GM12878 (cell line): ENCODE results near the gene ENG. TPM values are rescaled to one million over a fixed set of nuclear protein-coding genes. Genes with fewer than 3 reads are reported as not detected.

Source experiments
- ATAC-seq: fragments of 200-7000 bp; cut with Tn5 transposase; 3 replicates; pipeline ENCODE4 v1.9.1; 2020; ENCODE audit warnings: mild to moderate bottlenecking, moderate library complexity
- BruUV-seq: library from RNA; stranded (reverse); fragments of 400-500 nt; replicated peaks from 2 replicates; lab custom pipeline; 2021; lab: Mats Ljungman, UMichigan
- CTCF ChIA-PET: fragments of 300-600 bp; sonication (Branson Sonifier 250); formaldehyde crosslinking; extraction: SDS; loops from one replicate; lab custom pipeline; 2021; ENCODE audit warnings: inconsistent platforms; lab: Yijun Ruan, JAX
- POLR2A ChIA-PET: fragments of 350-600 bp; formaldehyde crosslinking; extraction: SDS; loops from one replicate; lab custom pipeline; 2021; ENCODE audit warnings: inconsistent platforms; lab: Charles Lee
- RAD21 ChIA-PET: fragments of 300-600 bp; sonication (Branson Sonifier 250); formaldehyde crosslinking; loops from one replicate; lab custom pipeline; 2023; ENCODE audit warnings: antibody characterized with exemption; ENCODE audit not compliant: unreplicated experiment; lab: Charles Lee
- SMC1A ChIA-PET: fragments of 300-600 bp; sonication (Branson Sonifier 250); formaldehyde crosslinking; loops from one replicate; lab custom pipeline; 2023; ENCODE audit not compliant: unreplicated experiment, uncharacterized antibody; lab: Charles Lee
- DNase-seq: peaks from one replicate; pipeline ENCODE4 v3.0.0-alpha.2; 2011; ENCODE audit warnings: low read depth, low spot score
- FAIRE-seq: peaks from 3 replicates; lab custom pipeline; 2011; peaks lifted over from hg19 to GRCh38; lab: Jason Lieb, UNC
- H2AFZ ChIP-seq: 2 replicates; pipeline ENCODE4 v1.6.0; 2011; ENCODE audit warnings: low read depth, low read length, control low read depth; ENCODE audit not compliant: control insufficient read depth
- H3K27ac ChIP-seq: 2 replicates; pipeline ENCODE4 v1.5.1; 2011; ENCODE audit warnings: control low read depth; ENCODE audit not compliant: control insufficient read depth, insufficient read depth
- H3K27me3 ChIP-seq, 2 experiments: replicated peaks in 1 of 2; 2 replicates each; pipeline versions ENCODE4 v1.6.0 to v1.6.1; 2011; ENCODE audit warnings: low read length in 1 of 2; ENCODE audit not compliant: control insufficient read depth in 2 of 2, insufficient read depth in 2 of 2
- H3K36me3 ChIP-seq, 2 experiments: 2 replicates each; pipeline ENCODE4 v1.5.1; 2011; ENCODE audit warnings: low read length in 1 of 2; ENCODE audit not compliant: control insufficient read depth in 2 of 2, insufficient read depth in 2 of 2
- H3K4me1 ChIP-seq: 2 replicates; pipeline ENCODE4 v1.6.1; 2011; ENCODE audit warnings: mild to moderate bottlenecking, low read length, moderate library complexity, mixed read lengths; ENCODE audit not compliant: control insufficient read depth, insufficient read depth
- H3K4me2 ChIP-seq: 2 replicates; pipeline ENCODE4 v1.6.0; 2011; ENCODE audit warnings: control low read depth; ENCODE audit not compliant: control insufficient read depth, insufficient read depth
- H3K4me3 ChIP-seq: fragments of 200-600 bp; sonication (generic); 2 replicates; pipeline ENCODE4 v1.5.1; 2016
- H3K79me2 ChIP-seq: 2 replicates; pipeline ENCODE4 v1.6.0; 2011; ENCODE audit warnings: low read length; ENCODE audit not compliant: control insufficient read depth, insufficient read depth
- H3K9ac ChIP-seq: 2 replicates; pipeline ENCODE4 v1.8.0; 2011; ENCODE audit warnings: low read length, control low read depth, mixed read lengths; ENCODE audit not compliant: control insufficient read depth, insufficient read depth
- H3K9me3 ChIP-seq: replicated peaks from 3 replicates; pipeline ENCODE4 v1.5.1; 2011; ENCODE audit warnings: mild to moderate bottlenecking, low read length; ENCODE audit not compliant: control insufficient read depth, insufficient read depth
- H4K20me1 ChIP-seq: 2 replicates; pipeline ENCODE4 v1.6.0; 2011; ENCODE audit not compliant: control insufficient read depth, insufficient read depth
- BCLAF1 ChIP-seq: fragments of 450-650 bp; IDR thresholded peaks from 2 replicates; pipeline ENCODE4 v1.6.1; 2017; ENCODE audit warnings: antibody characterized with exemption, mild to moderate bottlenecking, moderate library complexity
- CBX3 ChIP-seq: fragments of 200-600 bp; sonication (generic); IDR thresholded peaks from 2 replicates; pipeline ENCODE4 v1.6.1; 2016; ENCODE audit warnings: low read depth, borderline replicate concordance
- CBX5 ChIP-seq: sonication (generic); IDR thresholded peaks from 2 replicates; pipeline ENCODE4 v1.6.1; 2016; ENCODE audit warnings: low read depth, moderate library complexity, mild to moderate bottlenecking, inconsistent platforms
- HCFC1 ChIP-seq: fragments of 150-350 bp; IDR thresholded peaks from 2 replicates; pipeline ENCODE4 v1.6.1; 2014; ENCODE audit warnings: low read length
- JUND ChIP-seq: IDR thresholded peaks from 2 replicates; pipeline ENCODE4 v1.6.1; 2012; ENCODE audit warnings: low read depth, mild to moderate bottlenecking, low read length, improper control_type of control experiment, moderate library complexity
- NFYA ChIP-seq: IDR thresholded peaks from 2 replicates; pipeline ENCODE4 v1.6.1; 2011; ENCODE audit warnings: low read depth, mild to moderate bottlenecking, low read length, improper control_type of control experiment, borderline replicate concordance
- POLR2AphosphoS2 ChIP-seq: IDR thresholded peaks from 2 replicates; pipeline ENCODE4 v1.6.1; 2011; ENCODE audit warnings: low read depth, mild to moderate bottlenecking, low read length, improper control_type of control experiment, moderate library complexity
- SMAD1 ChIP-seq: fragments of 450-650 bp; IDR thresholded peaks from 2 replicates; pipeline ENCODE4 v1.6.1; 2018; ENCODE audit warnings: mild to moderate bottlenecking, low read depth; ENCODE audit not compliant: partially characterized antibody
- SUZ12 ChIP-seq: fragments of 200-600 bp; sonication (generic); IDR thresholded peaks from one replicate; pipeline ENCODE4 v1.6.1; 2018; ENCODE audit warnings: antibody characterized with exemption, mild to moderate bottlenecking; ENCODE audit not compliant: unreplicated experiment
- USF1 ChIP-seq: IDR thresholded peaks from 2 replicates; pipeline ENCODE4 v1.6.1; 2011; ENCODE audit warnings: borderline replicate concordance, low read depth, mild to moderate bottlenecking, moderate library complexity, mixed read lengths, low read length; ENCODE audit not compliant: insufficient read depth; ENCODE audit errors: extremely low read length
- ZNF687 ChIP-seq: fragments of 450-650 bp; IDR thresholded peaks from 2 replicates; pipeline ENCODE4 v1.6.1; 2017; ENCODE audit warnings: mild to moderate bottlenecking, moderate library complexity
- WGBS: methylation state at CpG from one replicate; pipeline ENCODE4 v1.1.6; 2016; ENCODE audit warnings: low lambda C conversion rate; ENCODE audit not compliant: insufficient replicate concordance, insufficient coverage; ENCODE audit errors: missing lambda C conversion rate; 5-methylcytosine and 5-hydroxymethylcytosine counted together
- in situ Hi-C: fragments of 300-500 bp; cut with MboI; formaldehyde crosslinking; loops from 9 replicates; pipeline ENCODE4 v1.14.3; 2018; ENCODE audit warnings: mixed read lengths
- intact Hi-C: fragments of 100-400 bp; cut with micrococcal nuclease; formaldehyde crosslinking; loops from one replicate; pipeline ENCODE4 v1.14.2; 2022; ENCODE audit not compliant: unreplicated experiment
- polyA plus RNA-seq, 11 experiments: library from polyadenylated mRNA; depleted of rRNA in 4 of 11; unstranded in 6 of 11; stranded (reverse) in 5 of 11; fragments of >200 nt; fragmentation: Nextera tagmentation in 4 of 11; fragmentation: Illumina TruSeq in 1 of 11; extraction: Ambion mirVana in 4 of 11; extraction: Trizol in 1 of 11; gene quantifications; 1 replicate in 1 of 11; 2 replicates in 10 of 11; pipeline versions ENCODE4 v1.2.1 to v1.2.3, GENCODE V29; 2011 to 2016; ENCODE audit warnings: inconsistent platforms in 2 of 11, missing spikeins in 2 of 11, low read depth in 1 of 11
- total RNA-seq, 4 experiments: library from RNA; depleted of rRNA in 3 of 4; stranded (reverse); fragments of >200 nt in 3 of 4; fragmentation: Illumina TruSeq in 1 of 4; extraction: Trizol in 1 of 4; gene quantifications; 2 replicates each; pipeline versions ENCODE4 v1.2.1 to v1.2.3, GENCODE V29; 2013 to 2021

ENG gene
- total and polyA plus RNA-seq, 10 of the 15 experiments (the other 5 are each of a cell fraction or from before 2014, with no cell fraction given) = 0.14 to 10.1 (median 2.0) TPM

DNA sequence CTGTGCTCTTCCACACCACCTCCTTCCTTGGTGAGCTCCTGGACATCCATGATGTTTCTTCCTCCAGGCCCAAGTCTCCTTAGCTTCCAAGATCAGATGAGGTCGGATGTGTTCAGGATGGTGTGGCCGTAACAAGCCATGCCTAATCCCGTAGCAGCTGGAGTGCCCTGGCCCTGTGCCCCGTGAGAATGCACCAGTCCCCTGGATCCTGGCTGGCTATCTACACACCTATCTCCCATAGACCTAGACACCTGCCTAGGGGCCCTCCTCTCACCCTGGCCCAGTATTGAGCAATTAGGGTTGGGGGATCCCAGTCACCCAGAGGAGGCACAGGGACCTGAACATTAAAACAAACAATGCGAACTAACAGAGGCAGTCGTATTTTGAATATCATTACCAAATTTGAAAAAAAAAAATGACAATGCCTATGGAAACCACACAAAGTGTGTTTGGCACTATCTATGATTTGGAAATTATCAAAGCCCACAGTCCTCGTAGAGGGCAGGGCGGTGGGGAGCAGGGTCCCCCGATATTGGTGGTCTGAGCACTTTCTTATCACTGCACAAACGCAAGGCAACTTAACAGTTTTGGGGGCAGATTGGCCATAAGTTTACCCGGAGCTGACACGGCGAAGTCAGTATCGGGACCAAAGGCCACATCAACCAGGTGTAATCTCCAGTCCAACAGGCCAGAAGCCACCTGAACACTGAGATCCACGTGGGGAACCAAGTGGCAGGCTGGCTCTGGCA lies 13.2 kb downstream of the ENG start (continued):
- no peak for TF ChIP-seq USF1

- ChIA-PET POLR2A (no interaction called here), CTCF (interaction anchor here (1.1 kb wide), 1 partner anchor 31 kb away, joined by 4 read pairs; no protein-coding TSS in a partner anchor), SMC1A (interaction anchor here (0.8 kb wide), 1 partner anchor 246 kb away, joined by 3 read pairs; no protein-coding TSS in a partner anchor), RAD21 (interaction anchor here (0.6 to 1.8 kb wide), 2 partner anchors 31 to 246 kb away, joined by 4 to 5 read pairs; no protein-coding TSS in a partner anchor)
- H3K27ac ChIP-seq = no peak overlapping the region
- H3K79me2 ChIP-seq = no peaks in the 10 kb centered on the region
- no peaks in the 10 kb centered on the region for H3K36me3 ChIP-seq
- no peak overlapping the region for H3K9ac ChIP-seq
- in situ Hi-C loops = no loop called here
- intact Hi-C loops = no loop called here
- FAIRE-seq (no peak), DNase-seq (no peak), ATAC-seq (no peak)
- H2AFZ ChIP-seq = no peak overlapping the region
- H3K4me1 ChIP-seq = no peaks in the 10 kb centered on the region; the same call in 1 of the 2 replicates
- H3K9me3 ChIP-seq = no peaks in the 10 kb centered on the region
- no peaks in the 10 kb centered on the region; a peak in 1 of 4 replicates for H3K27me3 ChIP-seq
- 41% methylated on average over 18 of the region's 18 CpGs for WGBS
- no peaks in the 10 kb centered on the region for H4K20me1 ChIP-seq
- no TSS peak for BruUV-seq
- no peak overlapping the region for H3K4me2 ChIP-seq
- H3K4me3 ChIP-seq = no peak overlapping the region
- TF ChIP-seq JUND (no peak), CBX3 (no peak), POLR2AphosphoS2 (no peak), HCFC1 (no peak), BCLAF1 (no peak), SMAD1 (no peak), ZNF687 (no peak), NFYA (no peak), SUZ12 (no peak), CBX5 (no peak)
Measured at GRCh38 chr9:127838375-127839078, 15.9 kb downstream of the ENG start.
